HepG2 (cell line): ENCODE results near the gene GFRA4. TPM values are rescaled to one million over a fixed set of nuclear protein-coding genes. Genes with fewer than 3 reads are reported as not detected.
A peak's percentile ranks its signal among the peaks of the same experiment; 100 is the strongest.

Source experiments
- ATRX ChIP-seq: sonication (generic); formaldehyde crosslinking; IDR thresholded peaks from 2 replicates; pipeline ENCODE4 v1.4.0; 2020; ENCODE audit warnings: missing genetic modification reagents, borderline replicate concordance
- BHLHE40 ChIP-seq: IDR thresholded peaks from 2 replicates; pipeline ENCODE4 v1.6.1; 2011; ENCODE audit warnings: low read length, improper control_type of control experiment
- CAMTA2 ChIP-seq: sonication (generic); formaldehyde crosslinking; IDR thresholded peaks from 2 replicates; pipeline ENCODE4 v1.4.0; 2020; ENCODE audit warnings: mild to moderate bottlenecking, missing genetic modification reagents, borderline replicate concordance
- FOXK1 ChIP-seq: sonication (generic); formaldehyde crosslinking; IDR thresholded peaks from 2 replicates; pipeline ENCODE4 v1.4.0; 2020; ENCODE audit warnings: low read depth, missing genetic modification reagents, borderline replicate concordance
- FOXO1 ChIP-seq: sonication (generic); formaldehyde crosslinking; IDR thresholded peaks from 2 replicates; pipeline ENCODE4 v1.4.0; 2020; ENCODE audit warnings: missing genetic modification reagents
- HCFC1 ChIP-seq: fragments of 150-350 bp; IDR thresholded peaks from 2 replicates; pipeline ENCODE4 v1.6.1; 2014; ENCODE audit warnings: low read depth, low read length
- HHEX ChIP-seq: IDR thresholded peaks from 2 replicates; pipeline ENCODE4 v1.6.1; 2016; ENCODE audit warnings: control low read depth
- HMGA1 ChIP-seq: sonication (generic); formaldehyde crosslinking; conservative IDR thresholded peaks from 2 replicates; pipeline ENCODE4 v1.4.0; 2020; ENCODE audit warnings: missing genetic modification reagents
- HNRNPLL ChIP-seq: fragments of 200-400 bp; formaldehyde crosslinking; IDR thresholded peaks from 2 replicates; pipeline ENCODE4 v1.6.1; 2017; ENCODE audit warnings: mild to moderate bottlenecking, low read depth, low read length; ENCODE audit not compliant: poor library complexity, severe bottlenecking
- MBD4 ChIP-seq: IDR thresholded peaks from 2 replicates; pipeline ENCODE4 v1.6.1; 2012; ENCODE audit warnings: low read length, inconsistent platforms, borderline replicate concordance
- MEIS1 ChIP-seq: sonication (generic); formaldehyde crosslinking; IDR thresholded peaks from 2 replicates; pipeline ENCODE4 v1.9.0; 2021; ENCODE audit warnings: mild to moderate bottlenecking, missing genetic modification reagents, moderate library complexity, borderline replicate concordance
- NONO ChIP-seq, 2 experiments: fragments of 450-650 bp in 1 of 2; sonication (generic) in 1 of 2; formaldehyde crosslinking in 1 of 2; IDR thresholded peaks in 1 of 2; conservative IDR thresholded peaks in 1 of 2; 2 replicates each; pipeline versions ENCODE4 v1.6.1 to v1.8.0; 2017 to 2022; ENCODE audit warnings: mild to moderate bottlenecking in 1 of 2, missing genetic modification reagents in 1 of 2, moderate library complexity in 1 of 2
- NR2C2 ChIP-seq: sonication (generic); formaldehyde crosslinking; IDR thresholded peaks from 2 replicates; pipeline ENCODE4 v1.4.0; 2020; ENCODE audit warnings: missing genetic modification reagents, mild to moderate bottlenecking, moderate library complexity, borderline replicate concordance
- PHF21A ChIP-seq: sonication (generic); formaldehyde crosslinking; IDR thresholded peaks from 2 replicates; pipeline ENCODE4 v1.5.0; 2020; ENCODE audit warnings: mild to moderate bottlenecking, missing genetic modification reagents
- RFX1 ChIP-seq: fragments of 450-650 bp; IDR thresholded peaks from 2 replicates; pipeline ENCODE4 v1.6.1; 2017
- SMARCE1 ChIP-seq: fragments of 450-650 bp; IDR thresholded peaks from 2 replicates; pipeline ENCODE4 v1.6.1; 2017; ENCODE audit warnings: borderline replicate concordance
- SNAPC4 ChIP-seq: sonication (generic); formaldehyde crosslinking; IDR thresholded peaks from 2 replicates; pipeline ENCODE4 v1.4.0; 2020; ENCODE audit warnings: mild to moderate bottlenecking, missing genetic modification reagents
- SPEN ChIP-seq: sonication (generic); formaldehyde crosslinking; IDR thresholded peaks from 2 replicates; pipeline ENCODE4 v1.5.1; 2020; ENCODE audit warnings: low read depth, mild to moderate bottlenecking, missing genetic modification reagents
- SUZ12 ChIP-seq: fragments of 150-350 bp; IDR thresholded peaks from 2 replicates; pipeline ENCODE4 v1.6.1; 2014; ENCODE audit warnings: low read depth, low read length
- WIZ ChIP-seq: sonication (generic); formaldehyde crosslinking; IDR thresholded peaks from 2 replicates; pipeline ENCODE4 v1.5.1; 2020; ENCODE audit warnings: mild to moderate bottlenecking, missing genetic modification reagents
- ZBTB42 ChIP-seq: sonication (generic); formaldehyde crosslinking; IDR thresholded peaks from 2 replicates; pipeline ENCODE4 v1.5.0; 2020; ENCODE audit warnings: mild to moderate bottlenecking, missing genetic modification reagents
- ZFP91 ChIP-seq: sonication (generic); formaldehyde crosslinking; IDR thresholded peaks from 2 replicates; pipeline ENCODE4 v1.9.0; 2022; ENCODE audit warnings: missing genetic modification reagents, mild to moderate bottlenecking, borderline replicate concordance
- ZNF124 ChIP-seq: sonication (generic); formaldehyde crosslinking; IDR thresholded peaks from 2 replicates; pipeline ENCODE4 v1.4.0; 2020; ENCODE audit warnings: missing genetic modification reagents
- ZNF441 ChIP-seq: sonication (generic); formaldehyde crosslinking; IDR thresholded peaks from 2 replicates; pipeline ENCODE4 v1.7.0; 2021; ENCODE audit warnings: missing genetic modification reagents, borderline replicate concordance
- ZNF761 ChIP-seq: sonication (generic); formaldehyde crosslinking; conservative IDR thresholded peaks from 2 replicates; pipeline ENCODE4 v1.4.0; 2020; ENCODE audit warnings: mild to moderate bottlenecking, missing genetic modification reagents
- ZSCAN25 ChIP-seq: sonication (generic); formaldehyde crosslinking; IDR thresholded peaks from 2 replicates; pipeline ENCODE4 v1.8.0; 2022; ENCODE audit warnings: mild to moderate bottlenecking, missing genetic modification reagents
- polyA plus RNA-seq, 8 experiments: library from polyadenylated mRNA; depleted of rRNA in 3 of 8; stranded (reverse) in 7 of 8; unstranded in 1 of 8; fragments of >200 nt; fragmentation: Illumina TruSeq in 4 of 8; extraction: Trizol in 4 of 8; gene quantifications; 2 replicates each; pipeline versions ENCODE4 v1.2.1 to v1.2.3, GENCODE V29; 2011 to 2016; ENCODE audit warnings: low read depth in 4 of 8, missing spikeins in 1 of 8, mixed read lengths in 1 of 8; ENCODE audit not compliant: insufficient read depth in 1 of 8
- total RNA-seq, 5 experiments: library from RNA; depleted of rRNA; stranded (reverse); fragments of >200 nt; fragmentation: Illumina TruSeq; extraction: Trizol; gene quantifications; 2 replicates each; pipeline ENCODE4 v1.2.3, GENCODE V29; 2016; ENCODE audit warnings: low read depth in 1 of 5

Gene GFRA4
- total and polyA plus RNA-seq, 2 of the 13 experiments (the other 11 are each of a cell fraction or from before 2014, with no cell fraction given): not detected

GRCh38 chr20:3710703-3711483 is 47.7 kb upstream of the GFRA4 start (continued):
- no peak for TF ChIP-seq NR2C2
- no peak for TF ChIP-seq MEIS1 (CRISPR knock-in tag)
- 0 out of 2 replicates have a peak, but pooled peaks have one; percentile 21 for TF ChIP-seq FOXO1 (CRISPR knock-in tag)
- 0 out of 2 replicates have a peak, but pooled peaks have one; percentile 12 for TF ChIP-seq SUZ12
- TF ChIP-seq RFX1: no peak
- peak; percentile 51; the same call in 1 of the 2 replicates for TF ChIP-seq ZFP91 (CRISPR knock-in tag)
- no peak for TF ChIP-seq PHF21A (CRISPR knock-in tag)
- no peak for TF ChIP-seq ZNF441 (CRISPR knock-in tag)
- TF ChIP-seq ZNF124 (CRISPR knock-in tag): no peak
- TF ChIP-seq NONO (IDR thresholded peaks at IDR 0.05): no peak
- TF ChIP-seq NONO (CRISPR knock-in tag; conservative IDR thresholded peaks at IDR 0.05): no peak
- no peak; the same call in 1 of the 2 replicates for TF ChIP-seq BHLHE40
- TF ChIP-seq SMARCE1: no peak
- TF ChIP-seq MBD4: no peak
- no peak for TF ChIP-seq ZNF761 (CRISPR knock-in tag)
- TF ChIP-seq ATRX: no peak
- no peak for TF ChIP-seq ZBTB42 (CRISPR knock-in tag)
- no peak for TF ChIP-seq HCFC1
- TF ChIP-seq SPEN (CRISPR knock-in tag): no peak
- peak; percentile 52 for TF ChIP-seq HNRNPLL
- no peak for TF ChIP-seq CAMTA2
- TF ChIP-seq HMGA1: no peak
- TF ChIP-seq HHEX (CRISPR knock-in tag): no peak
- no peak for TF ChIP-seq WIZ (CRISPR knock-in tag)
- no peak for TF ChIP-seq SNAPC4
- no peak for TF ChIP-seq ZSCAN25 (CRISPR knock-in tag)
- TF ChIP-seq FOXK1 (CRISPR knock-in tag): peak; percentile 31; the same call in 1 of the 2 replicates
